HG02678 (cell line): ENCODE results near the gene CSF2RB.
"Not testable (repeated sequence)": the region's sequence is repeated elsewhere in the genome, so short reads cannot be mapped to it uniquely, and the experiment has no call there.

Source experiments
- ATAC-seq: cut with Tn5 transposase; IDR thresholded peaks from one replicate; pipeline ENCODE4 v1.9.1; 2021; ENCODE audit warnings: mild to moderate bottlenecking, moderate library complexity; ENCODE audit not compliant: unreplicated experiment

CSF2RB gene

DNA sequence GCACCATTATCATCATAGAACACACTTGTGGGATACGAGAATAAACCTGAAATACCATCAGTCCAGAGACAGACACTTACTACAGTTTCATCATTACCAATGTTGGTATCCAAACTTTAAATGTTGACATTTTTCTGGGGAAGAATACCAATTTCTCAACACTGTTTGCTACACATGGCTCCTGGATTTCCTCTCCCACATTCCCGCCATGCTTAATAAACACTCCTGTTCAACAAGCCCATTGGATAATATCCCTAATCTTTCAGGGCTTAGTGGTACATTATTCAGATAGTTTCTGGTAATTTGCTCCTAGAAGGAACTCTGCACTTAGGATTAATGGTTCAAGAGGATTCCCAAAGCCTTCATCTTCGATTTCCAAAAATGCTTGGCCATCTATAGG is 48.2 kb downstream of the CSF2RB start:
- no peak for ATAC-seq

DNA sequence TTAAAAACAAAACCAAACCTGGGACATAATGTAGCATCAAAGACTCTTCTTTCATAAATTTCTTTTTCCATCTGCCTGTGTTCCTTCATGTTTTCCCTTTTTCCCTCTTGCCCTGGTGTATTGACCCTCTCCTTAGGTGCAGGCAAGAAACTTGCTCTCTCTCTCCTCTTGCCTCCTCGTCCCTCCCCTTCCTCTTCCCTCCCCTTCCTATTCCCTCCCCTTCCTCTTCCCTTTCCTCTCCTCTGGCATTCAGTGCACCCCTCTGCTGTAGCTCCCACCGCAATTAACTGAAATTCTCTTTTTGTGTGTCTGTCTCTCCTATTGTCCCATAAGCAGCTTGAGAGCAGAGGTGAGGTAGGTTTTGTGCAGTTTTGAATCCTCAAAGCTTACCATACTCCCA is 49.9 kb downstream of the CSF2RB start:
- ATAC-seq = no peak

GRCh38 chr22:36964106-36964505 is 50.7 kb downstream of the CSF2RB start:
- no peak for ATAC-seq

DNA sequence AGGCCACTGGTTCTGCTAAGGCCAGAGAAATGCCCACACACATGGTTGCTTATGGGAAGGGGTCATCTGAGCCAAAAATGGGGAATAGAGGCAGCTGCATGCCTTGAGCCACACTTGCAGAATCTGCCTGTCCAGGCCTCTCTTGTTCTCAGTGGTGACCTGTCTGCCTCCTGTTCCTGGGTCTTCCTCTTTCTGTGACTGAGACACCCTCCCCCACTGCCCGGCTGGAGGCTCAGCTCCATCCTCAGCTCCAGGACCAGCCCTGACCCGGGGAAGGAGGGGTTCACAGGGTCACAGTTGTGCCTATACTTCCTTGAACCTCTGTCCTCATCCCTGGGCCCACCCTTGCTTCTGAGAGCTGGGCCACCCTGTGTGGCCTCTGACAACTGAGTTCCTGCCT is 52.3 kb downstream of the CSF2RB start:
- no peak for ATAC-seq

DNA sequence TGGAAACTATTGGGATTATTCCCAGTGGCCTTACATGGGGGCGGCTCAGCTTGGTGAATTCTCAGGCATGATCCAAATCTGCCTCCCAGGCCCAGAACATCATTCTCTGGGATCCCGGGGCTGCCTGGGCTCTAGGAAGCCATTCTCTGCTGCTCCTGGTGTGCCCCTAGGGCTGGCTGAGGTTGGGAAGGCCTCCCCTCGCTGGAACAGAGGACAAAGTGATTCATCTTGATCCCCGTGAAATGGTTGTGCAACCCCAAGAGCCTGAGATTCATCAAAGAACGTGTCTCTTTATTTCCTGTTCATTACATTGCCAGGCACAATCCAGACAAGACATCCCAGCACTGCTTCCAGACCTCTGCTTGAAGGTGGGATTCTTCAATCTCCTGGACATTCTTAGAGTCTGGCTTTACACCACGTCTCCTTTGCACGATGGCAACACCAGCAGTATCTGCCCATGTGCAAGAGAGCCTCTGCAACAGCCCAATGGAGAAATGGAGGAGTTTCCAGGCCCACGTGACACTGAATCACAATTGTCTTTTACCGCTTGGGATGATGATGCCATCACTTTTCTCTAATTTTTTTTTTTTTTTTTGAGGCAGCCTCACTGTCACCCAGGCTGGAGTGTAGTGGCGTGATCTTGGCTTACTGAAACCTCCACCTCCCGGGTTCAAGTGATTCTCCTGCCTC is 53.6 kb downstream of the CSF2RB start:
- ATAC-seq = no peak

- no peak for ATAC-seq
Observed at GRCh38 chr22:36968249-36968964, 55.0 kb downstream of the CSF2RB start.

DNA sequence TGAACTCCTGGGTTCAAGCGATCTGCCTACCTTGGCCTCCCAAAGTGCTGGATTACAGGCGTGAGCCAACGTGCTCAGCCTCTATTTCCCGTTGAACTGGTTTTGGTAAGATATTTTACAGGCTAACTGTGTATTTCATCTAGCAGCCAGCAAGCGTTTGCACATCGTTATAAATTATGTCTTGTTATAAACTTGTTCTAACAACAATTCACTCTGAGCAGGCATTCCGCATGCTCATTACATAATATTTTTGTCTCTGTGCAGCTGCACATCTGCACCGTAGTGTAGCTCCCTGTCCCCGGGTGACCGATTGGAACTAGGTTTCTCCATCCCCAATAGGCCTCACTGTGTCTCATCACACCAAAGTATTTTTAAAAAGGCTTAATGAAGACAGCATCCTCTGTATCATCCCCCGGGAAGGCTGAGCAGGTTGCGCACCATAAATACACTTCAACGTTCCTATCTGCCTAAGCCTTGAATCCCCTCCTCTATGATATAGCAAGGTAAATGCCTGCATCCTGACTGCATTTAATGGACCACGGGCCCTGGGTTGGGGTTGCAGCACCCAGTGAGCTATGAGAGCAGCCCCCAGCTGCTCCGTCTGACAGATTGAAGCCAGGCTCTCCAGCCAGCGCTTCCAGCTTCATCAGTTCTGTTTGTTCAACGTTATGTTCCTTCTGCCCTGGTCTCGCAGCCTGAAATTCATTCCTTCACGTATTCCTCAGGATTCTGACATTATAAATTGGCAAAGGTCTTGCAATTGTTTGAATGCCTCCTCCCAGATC is 58.1 kb downstream of the CSF2RB start:
- no peak for ATAC-seq

DNA sequence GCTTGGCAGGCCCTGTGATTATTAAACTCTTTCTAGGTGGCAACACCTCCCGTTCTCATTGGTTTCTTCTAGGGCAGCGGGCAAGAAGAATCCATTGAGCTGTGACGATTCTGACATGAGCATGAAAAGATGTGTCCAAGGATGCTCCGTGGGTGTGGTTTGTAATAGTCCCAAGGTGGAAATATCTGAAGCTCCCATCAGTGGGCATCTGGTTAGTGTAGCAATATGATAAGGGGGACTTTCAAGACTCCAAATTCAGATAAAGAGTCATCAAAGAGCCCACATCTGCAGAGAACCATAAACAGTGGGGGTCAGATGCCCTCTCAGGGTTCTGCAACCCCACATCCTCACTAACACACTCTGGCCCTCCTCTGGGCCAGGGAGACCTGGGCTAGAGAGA is 63.2 kb downstream of the CSF2RB start:
- ATAC-seq = no peak

DNA sequence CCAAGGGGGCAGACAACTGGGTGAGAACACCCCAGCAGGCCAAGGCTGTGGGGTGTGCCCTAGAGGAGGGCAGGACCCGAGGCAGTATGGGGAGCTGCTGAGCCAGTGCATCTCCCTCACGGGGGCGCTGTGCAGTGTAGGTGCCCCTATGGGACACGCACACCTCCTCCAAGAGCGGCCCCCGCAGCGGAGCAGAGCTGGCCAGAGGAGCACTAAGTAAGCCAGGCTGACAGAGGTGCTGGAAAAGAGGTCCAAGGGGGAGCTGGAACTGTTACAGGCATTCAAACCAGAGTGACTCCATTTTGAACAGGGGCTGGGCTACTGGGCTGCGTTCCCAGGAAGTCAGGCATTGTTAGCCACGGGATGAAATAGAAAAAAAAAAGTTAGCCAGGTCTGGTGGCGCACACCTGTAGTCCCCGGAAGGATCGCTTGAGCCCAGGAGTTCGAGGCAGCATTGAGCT is 64.0 kb downstream of the CSF2RB start:
- peak; percentile 47 for ATAC-seq

- ATAC-seq = peak; percentile 82
Observed at GRCh38 chr22:36977947-36978660, 64.7 kb downstream of the CSF2RB start.

DNA sequence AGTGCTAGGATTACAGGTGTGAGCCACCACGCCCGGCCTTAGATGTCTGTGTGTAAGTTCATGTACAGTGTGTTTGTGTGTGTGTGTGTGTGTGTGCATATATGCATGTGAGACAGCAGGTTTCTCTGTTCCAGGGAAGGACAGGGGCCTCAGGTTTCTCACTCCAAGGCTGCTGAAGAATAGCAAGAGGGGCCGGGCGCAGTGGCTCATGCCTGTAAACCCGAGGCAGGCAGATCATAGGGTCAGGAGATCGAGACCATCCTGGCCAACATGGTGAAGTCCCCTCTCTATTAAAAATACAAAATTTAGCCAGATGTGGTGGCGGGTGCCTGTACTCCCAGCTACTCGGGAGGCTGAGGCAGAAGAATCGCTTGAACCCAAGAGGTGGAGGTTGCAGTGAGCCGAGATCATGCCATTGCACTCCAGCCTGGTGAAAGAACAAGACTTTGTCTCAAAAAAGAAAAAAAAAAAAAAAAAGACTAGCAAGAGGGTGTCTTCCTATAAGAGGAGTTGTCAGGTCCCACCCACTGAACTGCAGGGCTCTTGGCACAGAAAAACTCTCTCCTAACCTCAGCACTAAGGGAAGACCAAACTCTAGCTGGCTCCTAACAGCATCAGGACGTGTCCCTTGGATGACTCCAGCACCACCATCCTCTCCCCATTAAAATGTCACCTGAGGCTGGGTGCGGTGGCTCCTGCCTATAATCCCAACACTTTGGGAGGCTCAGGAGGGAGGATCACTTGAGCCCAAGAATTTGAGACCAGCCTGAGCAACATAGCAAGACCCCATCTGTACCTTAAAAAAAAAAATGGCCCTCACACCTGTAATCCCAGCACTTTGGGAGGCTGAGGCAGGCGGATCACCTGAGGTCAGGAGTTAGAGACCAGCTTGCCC is 65.8 kb downstream of the CSF2RB start:
- ATAC-seq = no peak

- no peak for ATAC-seq
Observed at GRCh38 chr22:36981247-36981775, 67.9 kb downstream of the CSF2RB start.

- ATAC-seq = no peak
Observed at GRCh38 chr22:36982136-36982535, 68.7 kb downstream of the CSF2RB start.

GRCh38 chr22:36985211-36985889 is 71.9 kb downstream of the CSF2RB start:
- no peak for ATAC-seq

GRCh38 chr22:36986242-36986821 is 72.9 kb downstream of the CSF2RB start:
- ATAC-seq = no peak

DNA sequence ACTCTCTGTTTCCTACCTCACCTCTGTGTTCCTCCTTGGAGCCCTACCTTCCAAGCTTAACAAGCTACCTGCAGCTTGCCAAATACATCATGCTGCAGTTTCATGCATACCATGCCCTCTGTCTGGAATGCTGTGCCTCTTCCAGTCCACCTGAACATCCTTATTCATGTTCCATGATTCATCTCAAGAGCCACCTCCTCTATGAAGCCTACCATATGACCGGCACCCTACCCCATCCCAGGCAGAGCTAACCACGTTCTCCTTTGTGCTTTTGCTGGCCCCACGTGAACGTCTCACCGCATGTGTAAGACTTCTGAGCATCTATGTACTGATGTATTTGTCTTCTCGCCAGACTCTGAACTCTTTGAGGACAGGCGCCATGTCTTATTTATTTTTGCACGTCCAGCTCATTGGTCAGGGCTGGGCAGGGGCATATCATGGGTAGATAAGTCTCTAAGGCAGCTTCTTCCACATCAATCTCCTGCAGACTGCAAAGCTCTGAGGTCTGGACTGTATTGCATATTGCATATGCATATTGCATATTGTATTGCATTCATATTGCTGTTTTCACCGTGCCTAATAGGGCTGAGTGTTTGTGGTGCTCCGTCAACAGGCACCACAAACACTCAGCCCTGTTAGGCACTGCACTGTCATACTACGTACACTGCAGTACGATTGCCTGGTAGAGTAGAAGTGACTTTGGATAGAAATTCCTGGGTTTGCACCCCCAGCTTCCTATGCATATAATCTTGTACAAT is 74.8 kb downstream of the CSF2RB start:
- ATAC-seq = no peak

DNA sequence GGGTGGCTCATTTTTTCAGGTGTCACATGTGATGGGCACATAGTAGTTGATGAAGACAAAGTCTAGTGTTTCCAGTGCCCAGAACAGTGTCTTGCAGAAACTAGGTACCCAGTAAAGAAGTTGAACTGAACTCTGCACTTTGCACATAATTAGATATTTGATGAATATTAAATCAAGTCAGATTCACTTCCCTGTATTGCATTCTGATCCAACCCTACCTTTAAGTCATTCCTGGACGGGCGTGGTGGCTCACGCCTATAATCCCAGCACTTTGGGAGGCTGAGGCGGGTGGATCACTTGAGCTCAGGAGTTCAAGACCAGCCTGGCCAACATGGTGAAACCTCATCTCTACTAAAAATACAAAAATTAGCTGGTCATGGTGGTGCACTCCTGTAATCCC is 75.6 kb downstream of the CSF2RB start:
- ATAC-seq = not testable (repeated sequence)
